Nephron progenitor cell (in vitro differentiated cells): ENCODE data around the gene YY1.

Experiments
- DNase-seq: peaks from one replicate; pipeline ENCODE4 v3.0.0; 2021
- H3K27ac Mint-ChIP-seq: 2 replicates; pipeline ENCODE4 v1.8.0; 2021; ENCODE audit warnings: mild to moderate bottlenecking, moderate library complexity, mixed read lengths
- H3K27me3 Mint-ChIP-seq: 2 replicates; pipeline ENCODE4 v1.8.0; 2021; ENCODE audit warnings: mild to moderate bottlenecking, low read depth, mixed read lengths; ENCODE audit not compliant: poor library complexity
- H3K36me3 Mint-ChIP-seq: 2 replicates; pipeline ENCODE4 v1.8.0; 2021; ENCODE audit warnings: low read depth, mixed read lengths
- H3K4me1 Mint-ChIP-seq: 2 replicates; pipeline ENCODE4 v1.8.0; 2021; ENCODE audit warnings: mixed read lengths
- H3K4me3 Mint-ChIP-seq: 2 replicates; pipeline ENCODE4 v1.8.0; 2021; ENCODE audit warnings: mild to moderate bottlenecking, moderate library complexity, mixed read lengths
- H3K9me3 Mint-ChIP-seq: 2 replicates; pipeline ENCODE4 v1.8.0; 2021; ENCODE audit warnings: mild to moderate bottlenecking, moderate library complexity, mixed read lengths
- TF ChIP-seq, protein P1 (sequence below): fragments of 200-600 bp; sonication (generic); IDR thresholded peaks from 2 replicates; pipeline ENCODE4 v1.5.0; 2021; ENCODE audit warnings: antibody characterized with exemption

Gene YY1

GRCh38 chr14:100262545-100262944 lies 23.6 kb downstream of the YY1 start:
- no peak for DNase-seq
- H3K4me3 Mint-ChIP-seq = no peak overlapping the region
- peaks cover 7% of the 10 kb centered on the region for H3K9me3 Mint-ChIP-seq
- H3K27me3 Mint-ChIP-seq = peaks cover 4% of the 10 kb centered on the region
- peaks cover 74% of the 10 kb centered on the region for H3K36me3 Mint-ChIP-seq
- no peak overlapping the region for H3K27ac Mint-ChIP-seq
- H3K4me1 Mint-ChIP-seq = peaks cover 9% of the 10 kb centered on the region
- TF ChIP-seq, protein P1, sequence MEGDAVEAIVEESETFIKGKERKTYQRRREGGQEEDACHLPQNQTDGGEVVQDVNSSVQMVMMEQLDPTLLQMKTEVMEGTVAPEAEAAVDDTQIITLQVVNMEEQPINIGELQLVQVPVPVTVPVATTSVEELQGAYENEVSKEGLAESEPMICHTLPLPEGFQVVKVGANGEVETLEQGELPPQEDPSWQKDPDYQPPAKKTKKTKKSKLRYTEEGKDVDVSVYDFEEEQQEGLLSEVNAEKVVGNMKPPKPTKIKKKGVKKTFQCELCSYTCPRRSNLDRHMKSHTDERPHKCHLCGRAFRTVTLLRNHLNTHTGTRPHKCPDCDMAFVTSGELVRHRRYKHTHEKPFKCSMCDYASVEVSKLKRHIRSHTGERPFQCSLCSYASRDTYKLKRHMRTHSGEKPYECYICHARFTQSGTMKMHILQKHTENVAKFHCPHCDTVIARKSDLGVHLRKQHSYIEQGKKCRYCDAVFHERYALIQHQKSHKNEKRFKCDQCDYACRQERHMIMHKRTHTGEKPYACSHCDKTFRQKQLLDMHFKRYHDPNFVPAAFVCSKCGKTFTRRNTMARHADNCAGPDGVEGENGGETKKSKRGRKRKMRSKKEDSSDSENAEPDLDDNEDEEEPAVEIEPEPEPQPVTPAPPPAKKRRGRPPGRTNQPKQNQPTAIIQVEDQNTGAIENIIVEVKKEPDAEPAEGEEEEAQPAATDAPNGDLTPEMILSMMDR = no peak

- Mint-ChIP-seq H3K4me1 (peaks cover 9% of the 10 kb centered on the region), H3K36me3 (peaks cover 72% of the 10 kb centered on the region), H3K27me3 (no peaks in the 10 kb centered on the region), H3K27ac (no peak overlapping the region), H3K4me3 (no peak overlapping the region), H3K9me3 (peaks cover 4% of the 10 kb centered on the region)
- TF ChIP-seq, protein P1 = no peak
- no peak for DNase-seq
These were observed 24.2 kb downstream of the YY1 start for GRCh38 chr14:100263141-100263540.

DNA sequence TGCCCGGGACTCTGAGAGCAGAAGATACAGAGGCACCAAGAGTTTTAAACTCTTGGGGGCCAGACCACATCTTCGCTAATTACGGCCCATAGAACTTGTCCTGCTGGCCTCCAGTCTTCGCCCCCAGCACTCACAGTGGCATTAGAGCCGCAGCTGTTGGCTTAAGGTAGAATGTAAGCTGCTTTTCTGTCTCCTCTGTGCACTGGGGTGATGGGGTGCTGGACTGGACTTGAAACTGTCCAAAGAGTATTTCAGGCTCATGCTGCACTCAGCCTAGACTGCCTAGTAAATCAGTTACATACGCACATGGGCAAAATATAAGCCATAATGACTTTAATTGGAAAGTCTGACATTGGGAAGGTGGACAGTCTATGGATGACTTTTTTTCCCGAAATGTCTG lies 29.0 kb downstream of the YY1 start:
- DNase-seq = no peak
- TF ChIP-seq, protein P1 = no peak
- H3K4me3 Mint-ChIP-seq = no peak overlapping the region
- peaks cover 74% of the 10 kb centered on the region for H3K36me3 Mint-ChIP-seq
- peak overlapping the region; percentile 74 for H3K27ac Mint-ChIP-seq
- H3K4me1 Mint-ChIP-seq = peaks cover 4% of the 10 kb centered on the region
- no peaks in the 10 kb centered on the region for H3K27me3 Mint-ChIP-seq
- H3K9me3 Mint-ChIP-seq = no peaks in the 10 kb centered on the region

GRCh38 chr14:100268591-100269207 lies 29.8 kb downstream of the YY1 start:
- Mint-ChIP-seq H3K27ac (no peak overlapping the region), H3K4me1 (peaks cover 4% of the 10 kb centered on the region), H3K36me3 (peaks cover 72% of the 10 kb centered on the region), H3K9me3 (no peaks in the 10 kb centered on the region), H3K4me3 (no peak overlapping the region), H3K27me3 (no peaks in the 10 kb centered on the region)
- TF ChIP-seq, protein P1 = no peak
- DNase-seq = no peak

GRCh38 chr14:100271247-100271939 lies 32.4 kb downstream of the YY1 start:
- no peaks in the 10 kb centered on the region for H3K4me1 Mint-ChIP-seq
- H3K36me3 Mint-ChIP-seq = peaks cover 73% of the 10 kb centered on the region
- TF ChIP-seq, protein P1 = no peak
- H3K27me3 Mint-ChIP-seq = no peaks in the 10 kb centered on the region
- no peak for DNase-seq
- no peak overlapping the region for H3K4me3 Mint-ChIP-seq
- H3K27ac Mint-ChIP-seq = no peak overlapping the region
- no peaks in the 10 kb centered on the region for H3K9me3 Mint-ChIP-seq

DNA sequence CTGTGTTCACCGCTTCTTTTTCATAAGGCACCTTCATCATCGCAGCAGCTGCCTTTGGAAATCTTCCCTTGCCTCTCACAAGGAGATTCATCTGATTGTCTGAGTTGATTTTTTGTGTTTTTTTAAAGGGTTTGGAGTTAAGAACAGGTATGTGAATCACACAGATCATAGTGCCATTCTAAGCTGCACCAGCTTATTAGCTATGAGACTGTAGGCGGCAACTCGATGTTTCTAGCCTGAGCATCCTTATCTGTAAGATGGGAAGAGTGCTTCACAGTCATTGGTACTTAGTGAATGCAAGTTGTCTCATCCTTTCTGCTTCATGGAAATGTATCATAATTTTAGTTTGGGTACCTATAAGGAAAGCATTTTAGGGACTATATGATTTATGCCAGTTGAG lies 35.3 kb downstream of the YY1 start:
- no peaks in the 10 kb centered on the region for H3K9me3 Mint-ChIP-seq
- TF ChIP-seq, protein P1 = no peak
- DNase-seq = no peak
- no peaks in the 10 kb centered on the region for H3K27me3 Mint-ChIP-seq
- H3K4me1 Mint-ChIP-seq = no peaks in the 10 kb centered on the region
- H3K27ac Mint-ChIP-seq = no peak overlapping the region
- H3K36me3 Mint-ChIP-seq = peaks cover 59% of the 10 kb centered on the region
- H3K4me3 Mint-ChIP-seq = no peak overlapping the region
